ENCODE results near the gene MT1G. TPM values are rescaled to one million over a fixed set of nuclear protein-coding genes. Genes with fewer than 3 reads are reported as not detected.

Gene MT1G
- total RNA-seq, 4 donors from 2014 or later, result 41.1 to 87.7 (median 49.2) TPM; not detected in 1

- Histone ChIP-seq H3K27ac (peak within 1 kb of the TSS; percentile 47 to 94 (median 84)), H3K4me1 (peaks cover 0 to 61% (median 13%) of the 10 kb centered on the region in 4 donors), H3K36me3 (no peaks in the 10 kb centered on the region), H3K27me3 (peaks cover 0 to 24% of the 10 kb centered on the region in 2 donors), H3K4me3 (peak within 1 kb of the TSS; percentile 38 to 60 (median 50)), H3K9me3 (no peaks in the 10 kb centered on the region)
- WGBS, 2 donors, result 0 to 1% methylated on average over 27 to 55 of the region's 61 CpGs
- TF ChIP-seq EP300 (IDR thresholded peaks at IDR 0.05), result peak; percentile 45 to 93
- TF ChIP-seq CTCF (IDR thresholded peaks at IDR 0.05), result peak in 1 of 5 experiments; percentile 23
- TF ChIP-seq POLR2A (IDR thresholded peaks at IDR 0.05), result peak; percentile 47 to 56
- DNase-seq (ENCODE audit: low spot score in 2 of 2), result no peak
Observed at GRCh38 chr16:56632156-56632847, 35.6 kb downstream of the MT1G start, which contains the start of gene MT1M. Gene MT1M, plus strand, starts transcription at chr16:56632659. Its CDS starts 73 bp downstream, at chr16:56632732.

- no peak for DNase-seq (ENCODE audit: low spot score in 2 of 2)
- WGBS, 2 donors, result 25 to 29% methylated on average over 13 to 14 of the region's 14 CpGs
- TF ChIP-seq POLR2A (IDR thresholded peaks at IDR 0.05) (no peak), EP300 (IDR thresholded peaks at IDR 0.05) (no peak), CTCF (IDR thresholded peaks at IDR 0.05) (no peak)
- Histone ChIP-seq H3K4me3 (peak overlapping the region; percentile 38 to 60 (median 50)), H3K4me1 (peaks cover 0 to 63% (median 13%) of the 10 kb centered on the region in 4 donors), H3K27ac (peak overlapping the region; percentile 47 to 94 (median 84)), H3K27me3 (peaks cover 0 to 21% of the 10 kb centered on the region in 2 donors), H3K36me3 (no peaks in the 10 kb centered on the region), H3K9me3 (no peaks in the 10 kb centered on the region)
Observed at GRCh38 chr16:56631832-56632155, 36.1 kb downstream of the MT1G start.

- TF ChIP-seq EP300 (IDR thresholded peaks at IDR 0.05) (no peak), POLR2A (IDR thresholded peaks at IDR 0.05) (no peak), CTCF (IDR thresholded peaks at IDR 0.05) (no peak)
- Histone ChIP-seq H3K27me3 (peaks cover 0 to 21% of the 10 kb centered on the region in 2 donors), H3K4me3 (no peak overlapping the region), H3K36me3 (no peaks in the 10 kb centered on the region), H3K4me1 (peaks cover 0 to 62% (median 14%) of the 10 kb centered on the region in 4 donors), H3K27ac (peak overlapping the region; percentile 47 to 94 (median 84)), H3K9me3 (no peaks in the 10 kb centered on the region)
- no peak for DNase-seq (ENCODE audit: low spot score in 2 of 2)
- 88 to 92% methylated on average over 10 of the region's 10 CpGs for WGBS, 2 donors
Observed at GRCh38 chr16:56631197-56631596, 36.7 kb downstream of the MT1G start.

GRCh38 chr16:56630134-56630533 lies 37.7 kb downstream of the MT1G start:
- no peak for TF ChIP-seq POLR2A (IDR thresholded peaks at IDR 0.05)
- TF ChIP-seq CTCF (IDR thresholded peaks at IDR 0.05), result no peak
- no peak for TF ChIP-seq EP300 (IDR thresholded peaks at IDR 0.05)
- H3K9me3 ChIP-seq, result no peaks in the 10 kb centered on the region
- DNase-seq (ENCODE audit: low spot score in 2 of 2), result no peak
- peak overlapping the region in 2 of 4 donors; percentile 41 to 94 for H3K27ac ChIP-seq
- no peaks in the 10 kb centered on the region for H3K36me3 ChIP-seq
- no peak overlapping the region for H3K4me3 ChIP-seq
- peaks cover 0 to 13% of the 10 kb centered on the region in 2 donors for H3K27me3 ChIP-seq
- 80 to 81% methylated on average over 3 of the region's 3 CpGs for WGBS, 2 donors
- H3K4me1 ChIP-seq, result peaks cover 0 to 62% (median 18%) of the 10 kb centered on the region in 4 donors

- peak overlapping the region in 1 of 4 donors; percentile 93 for H3K27ac ChIP-seq
- H3K36me3 ChIP-seq, result no peaks in the 10 kb centered on the region
- H3K4me1 ChIP-seq, result peaks cover 0 to 62% (median 15%) of the 10 kb centered on the region in 4 donors
- TF ChIP-seq CTCF (IDR thresholded peaks at IDR 0.05) (no peak), EP300 (IDR thresholded peaks at IDR 0.05) (no peak), POLR2A (IDR thresholded peaks at IDR 0.05) (no peak)
- WGBS, 2 donors, result 79 to 88% methylated on average over 3 of the region's 3 CpGs
- H3K4me3 ChIP-seq, result no peak overlapping the region
- H3K27me3 ChIP-seq, result peaks cover 0 to 7% of the 10 kb centered on the region in 2 donors
- no peaks in the 10 kb centered on the region for H3K9me3 ChIP-seq
- DNase-seq (ENCODE audit: low spot score in 2 of 2), result no peak
Observed at GRCh38 chr16:56629531-56629930, 38.3 kb downstream of the MT1G start.
